ENCODE measurements around the gene MNT.

- TF ChIP-seq EZH2 (IDR thresholded peaks at IDR 0.05), result no peak
- no peak for TF ChIP-seq POLR2AphosphoS5 (IDR thresholded peaks at IDR 0.05; ENCODE audit: borderline replicate concordance, low read depth, low read length)
Measured at GRCh38 chr17:2398655-2399571, 1.9 kb downstream of the MNT start.

Measured in SK-N-MC (cell line).